Neutrophil (primary cell): ENCODE results near the gene SLC4A2.

Experiments used
- H3K27ac ChIP-seq: fragments of 200-600 bp; sonication (generic); 2 replicates; pipeline ENCODE4 v1.5.1; 2016; ENCODE audit warnings: mild to moderate bottlenecking, moderate library complexity
- H3K27me3 ChIP-seq: fragments of 200-600 bp; sonication (generic); 2 replicates; pipeline ENCODE4 v1.6.0; 2016; ENCODE audit warnings: mild to moderate bottlenecking
- H3K36me3 ChIP-seq: fragments of 200-600 bp; sonication (generic); 2 replicates; pipeline ENCODE4 v1.5.1; 2017
- H3K4me1 ChIP-seq, 2 experiments: fragments of 200-600 bp in 1 of 2; sonication (generic) in 1 of 2; 1 replicate in 1 of 2; 2 replicates in 1 of 2; pipeline versions ENCODE4 v1.5.1 to v1.6.1; 2013 to 2016; ENCODE audit warnings: low read depth in 1 of 2, low read length in 1 of 2, mild to moderate bottlenecking in 1 of 2, moderate library complexity in 1 of 2; ENCODE audit not compliant: control insufficient read depth in 1 of 2, insufficient read depth in 1 of 2
- H3K4me3 ChIP-seq, 2 experiments: fragments of 200-600 bp in 1 of 2; sonication (generic) in 1 of 2; 1 replicate in 1 of 2; 2 replicates in 1 of 2; pipeline ENCODE4 v1.5.1; 2013 to 2016; ENCODE audit warnings: low read depth in 1 of 2, low read length in 1 of 2, mild to moderate bottlenecking in 1 of 2, moderate library complexity in 1 of 2
- H3K9me3 ChIP-seq: fragments of 200-600 bp; sonication (generic); 2 replicates; pipeline ENCODE4 v1.5.1; 2016
- TF ChIP-seq, protein P1 (sequence below): fragments of 200-600 bp; sonication (generic); IDR thresholded peaks from 2 replicates; pipeline ENCODE4 v1.5.1; 2016; ENCODE audit warnings: antibody characterized with exemption

Gene SLC4A2

DNA sequence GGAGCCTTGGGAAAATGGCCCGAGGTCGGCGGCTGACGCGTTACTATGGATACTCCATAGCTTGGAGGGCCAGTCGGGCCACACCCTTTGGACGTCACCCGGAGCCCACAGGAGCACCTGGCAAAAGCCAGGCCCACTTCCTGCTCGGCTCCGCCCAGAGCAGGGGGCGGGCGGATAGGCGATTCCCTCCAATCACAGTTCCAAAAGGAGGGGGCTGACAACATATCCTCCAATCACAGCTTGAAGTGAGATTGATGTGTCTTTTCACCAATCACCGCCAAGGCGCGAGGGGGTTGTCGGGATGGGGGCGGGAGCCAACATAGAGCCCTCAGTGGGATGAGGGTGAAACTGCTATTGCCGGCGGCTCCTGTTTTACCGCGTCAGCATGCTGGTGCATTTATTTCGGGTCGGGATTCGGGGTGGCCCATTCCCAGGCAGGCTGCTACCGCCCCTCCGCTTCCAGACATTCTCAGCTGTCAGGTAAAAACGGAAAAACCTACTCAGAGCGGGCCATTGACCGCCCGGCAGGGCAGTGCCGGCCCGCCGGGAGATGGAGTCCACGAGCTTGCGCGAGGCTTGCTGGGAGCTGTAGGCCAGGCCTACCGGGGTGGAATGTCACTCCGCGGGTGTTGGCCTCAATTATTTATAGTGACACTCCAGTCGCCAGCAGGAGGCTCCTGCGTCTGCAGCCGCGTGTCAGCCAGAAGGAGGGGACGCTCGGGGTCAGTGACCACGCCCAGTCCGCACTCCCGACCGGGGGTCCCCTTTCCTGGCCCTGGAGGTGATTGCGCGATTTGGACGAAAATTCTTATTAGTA, 31.1 kb upstream of the SLC4A2 start, which contains the start of gene ABCB8:
Gene ABCB8, plus strand, starts transcription at position 320 of the 817 bp plus-strand sequence. Its CDS starts 66 bp downstream, at position 386.
- Histone ChIP-seq H3K27me3 (peaks cover 26% of the 10 kb centered on the region), H3K4me1 (peaks cover 17 to 20% of the 10 kb centered on the region in 2 experiments), H3K36me3 (peaks cover 3% of the 10 kb centered on the region), H3K27ac (peak within 1 kb of the TSS; percentile 79), H3K4me3 (peak within 1 kb of the TSS; percentile 91 to 96), H3K9me3 (no peaks in the 10 kb centered on the region)
- TF ChIP-seq, protein P1, sequence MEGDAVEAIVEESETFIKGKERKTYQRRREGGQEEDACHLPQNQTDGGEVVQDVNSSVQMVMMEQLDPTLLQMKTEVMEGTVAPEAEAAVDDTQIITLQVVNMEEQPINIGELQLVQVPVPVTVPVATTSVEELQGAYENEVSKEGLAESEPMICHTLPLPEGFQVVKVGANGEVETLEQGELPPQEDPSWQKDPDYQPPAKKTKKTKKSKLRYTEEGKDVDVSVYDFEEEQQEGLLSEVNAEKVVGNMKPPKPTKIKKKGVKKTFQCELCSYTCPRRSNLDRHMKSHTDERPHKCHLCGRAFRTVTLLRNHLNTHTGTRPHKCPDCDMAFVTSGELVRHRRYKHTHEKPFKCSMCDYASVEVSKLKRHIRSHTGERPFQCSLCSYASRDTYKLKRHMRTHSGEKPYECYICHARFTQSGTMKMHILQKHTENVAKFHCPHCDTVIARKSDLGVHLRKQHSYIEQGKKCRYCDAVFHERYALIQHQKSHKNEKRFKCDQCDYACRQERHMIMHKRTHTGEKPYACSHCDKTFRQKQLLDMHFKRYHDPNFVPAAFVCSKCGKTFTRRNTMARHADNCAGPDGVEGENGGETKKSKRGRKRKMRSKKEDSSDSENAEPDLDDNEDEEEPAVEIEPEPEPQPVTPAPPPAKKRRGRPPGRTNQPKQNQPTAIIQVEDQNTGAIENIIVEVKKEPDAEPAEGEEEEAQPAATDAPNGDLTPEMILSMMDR, result peak; percentile 59

DNA sequence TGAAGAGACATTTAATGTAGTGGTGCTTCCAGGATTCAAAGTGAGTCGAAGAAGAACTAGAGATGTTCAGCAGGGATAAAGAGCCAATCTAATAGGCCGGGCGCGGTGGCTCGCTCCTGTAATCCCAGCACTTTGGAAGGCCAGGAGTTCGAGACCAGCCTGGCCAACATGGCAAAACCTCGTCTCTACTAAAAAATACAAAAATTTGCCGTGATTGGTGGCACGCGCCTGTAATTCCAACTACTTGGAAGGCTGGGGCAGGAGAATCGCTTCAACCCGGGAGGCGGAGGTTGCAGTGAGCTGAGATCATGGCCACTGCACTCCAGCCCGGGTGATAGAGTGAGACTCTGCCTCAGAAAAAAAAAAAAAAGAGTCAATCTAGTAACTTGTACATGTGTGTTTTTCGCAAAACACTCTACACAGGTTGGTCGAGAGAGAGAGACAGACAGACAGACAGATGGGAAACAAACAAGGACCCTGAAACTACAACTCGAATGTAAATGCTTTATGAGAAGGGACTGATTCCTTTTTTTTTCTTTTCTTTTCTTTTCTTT, 30.4 kb upstream of the SLC4A2 start:
- TF ChIP-seq, protein P1, result no peak
- Histone ChIP-seq H3K4me1 (peaks cover 17 to 20% of the 10 kb centered on the region in 2 experiments), H3K9me3 (no peaks in the 10 kb centered on the region), H3K27ac (peak overlapping the region; percentile 79), H3K4me3 (peak overlapping the region; percentile 91 to 96), H3K36me3 (peaks cover 4% of the 10 kb centered on the region), H3K27me3 (peaks cover 19% of the 10 kb centered on the region)

DNA sequence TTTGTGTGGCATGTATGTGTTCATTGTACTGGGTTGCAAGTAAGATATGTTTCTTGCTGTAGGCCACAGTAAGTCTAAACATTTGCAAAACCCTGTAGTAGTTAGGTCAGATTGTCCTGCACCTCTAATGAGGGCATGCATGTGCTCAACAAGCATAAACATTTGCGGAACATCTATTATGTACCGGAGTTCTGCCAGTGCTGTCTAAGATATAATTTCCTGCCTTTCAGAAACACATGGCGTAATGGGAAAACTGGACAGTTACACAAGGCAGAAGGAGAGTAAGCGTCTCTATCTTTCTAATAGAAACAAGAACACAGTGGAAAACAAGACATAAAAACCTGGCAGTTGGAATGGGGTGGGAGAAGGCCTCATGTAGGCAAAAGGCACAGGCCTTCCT, 28.4 kb upstream of the SLC4A2 start:
- Histone ChIP-seq H3K27ac (no peak overlapping the region), H3K9me3 (no peaks in the 10 kb centered on the region), H3K27me3 (peaks cover 14% of the 10 kb centered on the region), H3K36me3 (peaks cover 23% of the 10 kb centered on the region), H3K4me3 (no peak overlapping the region), H3K4me1 (peaks cover 17 to 20% of the 10 kb centered on the region in 2 experiments)
- TF ChIP-seq, protein P1, result no peak

DNA sequence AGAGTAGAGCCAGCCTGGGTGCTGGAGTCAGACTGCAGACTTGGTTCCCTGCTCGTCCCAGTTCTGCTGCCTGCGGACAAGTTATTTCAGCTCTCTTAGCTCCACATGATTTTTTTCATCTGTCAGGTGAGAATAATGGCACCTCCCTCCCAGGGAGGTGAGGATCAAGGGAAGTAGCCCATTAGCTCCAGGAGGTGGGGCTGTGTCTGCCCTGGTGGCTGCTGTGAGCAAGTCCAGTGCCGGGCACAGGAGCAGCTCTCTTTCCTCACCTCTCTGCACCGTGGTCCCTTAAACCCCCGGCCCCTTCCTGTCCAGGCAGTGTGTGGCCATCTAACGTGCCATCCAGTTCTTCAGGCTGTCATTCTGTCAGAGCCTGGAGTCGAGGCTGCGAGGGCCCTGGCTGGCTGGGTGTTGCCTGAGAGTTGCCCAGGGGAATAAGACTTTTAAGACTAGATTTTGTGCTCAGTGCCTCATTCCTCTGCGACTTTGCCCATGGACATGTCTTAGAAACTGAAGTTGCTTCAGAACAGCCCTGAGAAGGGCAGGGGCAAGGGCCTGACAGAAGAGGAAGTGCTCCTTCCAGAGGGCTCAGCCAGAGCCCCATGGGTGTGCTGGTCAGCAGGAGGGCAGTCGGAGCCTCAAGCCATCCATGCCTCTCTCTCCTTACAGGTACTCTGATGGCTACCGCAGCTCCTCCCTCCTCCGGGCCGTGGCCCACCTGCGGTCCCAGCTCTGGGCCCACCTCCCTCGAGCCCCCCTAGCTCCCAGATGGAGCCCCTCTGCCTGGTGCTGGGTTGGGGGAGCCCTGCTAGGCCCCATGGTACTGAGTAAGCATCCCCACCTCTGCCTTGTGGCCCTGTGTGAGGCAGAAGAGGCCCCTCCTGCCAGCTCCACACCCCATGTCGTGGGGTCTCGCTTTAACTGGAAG, 26.2 kb upstream of the SLC4A2 start:
- Histone ChIP-seq H3K27ac (no peak overlapping the region), H3K36me3 (peaks cover 40% of the 10 kb centered on the region), H3K4me1 (peaks cover 8 to 11% of the 10 kb centered on the region in 2 experiments), H3K27me3 (no peaks in the 10 kb centered on the region), H3K4me3 (no peak overlapping the region), H3K9me3 (no peaks in the 10 kb centered on the region)
- TF ChIP-seq, protein P1, result no peak

DNA sequence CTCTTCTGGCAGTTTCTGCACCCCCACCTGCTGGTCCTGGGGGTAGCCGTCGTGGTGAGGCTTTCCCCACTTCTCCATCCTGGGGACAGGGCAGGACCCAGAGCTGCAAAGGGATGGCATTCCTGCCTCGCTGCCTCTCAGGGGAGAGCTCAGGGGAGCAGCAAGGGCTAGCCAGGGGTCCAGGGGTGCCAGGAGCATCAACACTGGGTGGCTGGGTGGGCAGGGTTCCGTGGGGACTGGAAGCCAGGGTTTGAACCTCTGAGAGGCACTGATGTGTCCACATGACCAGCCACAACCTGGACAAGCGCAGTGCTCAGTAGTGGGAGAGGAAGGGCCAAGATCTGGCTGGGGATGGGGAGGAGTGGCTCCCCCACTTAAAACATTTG, 25.5 kb upstream of the SLC4A2 start:
- TF ChIP-seq, protein P1, result no peak

More for the DNA sequence above, 25.5 kb upstream of the SLC4A2 start:
- peaks cover 3 to 7% of the 10 kb centered on the region in 2 experiments for H3K4me1 ChIP-seq
- H3K9me3 ChIP-seq, result no peaks in the 10 kb centered on the region
- no peak overlapping the region for H3K27ac ChIP-seq
- no peaks in the 10 kb centered on the region for H3K27me3 ChIP-seq
- peaks cover 40% of the 10 kb centered on the region for H3K36me3 ChIP-seq
- no peak overlapping the region for H3K4me3 ChIP-seq
